K562 (cell line): Measurements from ENCODE around the gene GPR180. TPM values are rescaled to one million over a fixed set of nuclear protein-coding genes. Genes with fewer than 3 reads are reported as not detected.

ENCODE experiments used
- ATAC-seq: fragments of 200-7000 bp; cut with Tn5 transposase; 3 replicates; pipeline ENCODE4 v1.9.1; 2020; ENCODE audit warnings: moderate library complexity
- BruUV-seq: library from RNA; stranded (reverse); fragments of 400-500 nt; replicated peaks from 2 replicates; lab custom pipeline; 2021; lab: Mats Ljungman, UMichigan
- CTCF ChIA-PET: fragments of 300-600 bp; formaldehyde crosslinking; extraction: SDS; loops from one replicate; lab custom pipeline; 2021; ENCODE audit warnings: low intra/inter-chr PET ratio; lab: Yijun Ruan, JAX
- POLR2A ChIA-PET: fragments of 300-600, 350-650 bp; sonication (Branson Sonifier 250); formaldehyde crosslinking; extraction: SDS; loops from one replicate; lab custom pipeline; 2021; ENCODE audit warnings: antibody characterized with exemption, inconsistent platforms; lab: Yijun Ruan, JAX
- DNase-seq, 4 experiments: peaks; one replicate each; pipeline versions ENCODE4 v3.0.0 to v3.0.0-alpha.2; 2011 to 2018; ENCODE audit warnings: low spot score in 3 of 4, mixed read lengths in 3 of 4; ENCODE audit errors: extremely low read depth in 1 of 4
- FAIRE-seq: peaks from 2 replicates; lab custom pipeline; 2011; peaks lifted over from hg19 to GRCh38; lab: Jason Lieb, UNC
- H2AFZ ChIP-seq: 2 replicates; pipeline ENCODE4 v1.6.0; 2011; ENCODE audit warnings: low read depth, low read length, control low read depth, inconsistent platforms
- H3K27ac ChIP-seq: fragments of 200-600 bp; 3 replicates; pipeline ENCODE4 v1.8.0; 2011; ENCODE audit warnings: low read depth, mild to moderate bottlenecking, control low read depth, inconsistent platforms, low read length, moderate library complexity, mixed read lengths; ENCODE audit errors: extremely low read depth
- H3K27me3 ChIP-seq, 2 experiments: fragments of 300-600 bp in 1 of 2; 2 replicates in 1 of 2; 3 replicates in 1 of 2; pipeline versions ENCODE4 v1.6.0 to v1.8.0; 2011; ENCODE audit warnings: inconsistent platforms in 2 of 2, low read length in 2 of 2, mild to moderate bottlenecking in 1 of 2, mixed read lengths in 1 of 2, moderate library complexity in 1 of 2; ENCODE audit not compliant: control insufficient read depth in 2 of 2, insufficient read depth in 2 of 2
- H3K36me3 ChIP-seq: fragments of 300-600 bp; 3 replicates; pipeline ENCODE4 v1.8.0; 2011; ENCODE audit warnings: mild to moderate bottlenecking, low read length, inconsistent platforms; ENCODE audit not compliant: control insufficient read depth, insufficient read depth
- H3K4me1 ChIP-seq, 2 experiments: fragments of 200-600 bp in 1 of 2; replicated peaks in 1 of 2; 2 replicates in 1 of 2; 3 replicates in 1 of 2; pipeline versions ENCODE4 v1.5.1 to v1.8.0; 2011; ENCODE audit warnings: inconsistent platforms in 2 of 2, low read length in 2 of 2, mild to moderate bottlenecking in 1 of 2, mixed read lengths in 1 of 2, moderate library complexity in 1 of 2; ENCODE audit not compliant: control insufficient read depth in 2 of 2, insufficient read depth in 2 of 2
- H3K4me2 ChIP-seq: 2 replicates; pipeline ENCODE4 v1.6.1; 2011; ENCODE audit warnings: low read length, control low read depth, inconsistent platforms, mixed read lengths; ENCODE audit not compliant: insufficient read depth
- H3K4me3 ChIP-seq: fragments of 200-600 bp; sonication (generic), shearing (Covaris generic); 2 replicates; pipeline ENCODE4 v1.5.1; 2016; ENCODE audit warnings: control low read depth, inconsistent platforms
- H3K79me2 ChIP-seq: fragments of 200-600 bp; 3 replicates; pipeline ENCODE4 v1.8.0; 2011; ENCODE audit warnings: low read length, inconsistent platforms; ENCODE audit not compliant: control insufficient read depth, insufficient read depth
- H3K9ac ChIP-seq, 2 experiments: 2 replicates each; pipeline versions ENCODE4 v1.6.0 to v1.6.1; 2011; ENCODE audit warnings: low read depth in 2 of 2, low read length in 2 of 2, control low read depth in 1 of 2, inconsistent platforms in 1 of 2, mild to moderate bottlenecking in 1 of 2, mixed read lengths in 1 of 2; ENCODE audit not compliant: insufficient read depth in 1 of 2
- H3K9me1 ChIP-seq: one replicate; pipeline ENCODE4 v1.6.0; 2011; ENCODE audit warnings: inconsistent platforms, mild to moderate bottlenecking, low read length, moderate library complexity; ENCODE audit not compliant: control insufficient read depth, insufficient read depth
- H3K9me3 ChIP-seq: replicated peaks from 2 replicates; pipeline ENCODE4 v1.5.1; 2011; ENCODE audit warnings: low read depth, low read length, inconsistent platforms; ENCODE audit not compliant: control insufficient read depth, insufficient read depth
- H4K20me1 ChIP-seq: replicated peaks from 2 replicates; pipeline ENCODE4 v1.6.1; 2011; ENCODE audit warnings: low read length, inconsistent platforms, mixed read lengths; ENCODE audit not compliant: control insufficient read depth, insufficient read depth
- ARNT ChIP-seq, 2 experiments: fragments of 450-650 bp; IDR thresholded peaks; 2 replicates each; pipeline ENCODE4 v1.6.1; 2016; ENCODE audit warnings: mild to moderate bottlenecking in 1 of 2
- ATF3 ChIP-seq, 2 experiments: fragments of 450-650 bp in 1 of 2; sonication (generic) in 1 of 2; formaldehyde crosslinking in 1 of 2; IDR thresholded peaks in 1 of 2; conservative IDR thresholded peaks in 1 of 2; 2 replicates each; pipeline versions ENCODE4 v1.6.1 to v1.8.1; 2016 to 2023; ENCODE audit warnings: mild to moderate bottlenecking in 2 of 2, moderate library complexity in 2 of 2, inconsistent platforms in 1 of 2, missing genetic modification reagents in 1 of 2
- MCM5 ChIP-seq: fragments of 450-650 bp; IDR thresholded peaks from 2 replicates; pipeline ENCODE4 v1.6.1; 2016; ENCODE audit warnings: low read depth
- MLLT1 ChIP-seq, 2 experiments: fragments of 450-650 bp; IDR thresholded peaks; 2 replicates each; pipeline ENCODE4 v1.6.1; 2016
- MYC ChIP-seq, 2 experiments: fragments of 250-450 bp in 1 of 2; sonication (Bioruptor Pico) in 1 of 2; IDR thresholded peaks; 2 replicates each; pipeline versions ENCODE4 v1.5.1 to v1.6.1; 2012 to 2021; ENCODE audit warnings: low read depth in 2 of 2, borderline replicate concordance in 1 of 2, improper control_type of control experiment in 1 of 2, low read length in 1 of 2, mild to moderate bottlenecking in 1 of 2, moderate library complexity in 1 of 2
- NFIX ChIP-seq: fragments of 250-450 bp; sonication (Bioruptor Pico); IDR thresholded peaks from 2 replicates; pipeline ENCODE4 v1.4.0; 2020; ENCODE audit warnings: low read depth, mild to moderate bottlenecking, moderate library complexity
- NFRKB ChIP-seq: fragments of 450-650 bp; IDR thresholded peaks from 2 replicates; pipeline ENCODE4 v1.6.1; 2016; ENCODE audit warnings: low read depth
- SUPT5H ChIP-seq: fragments of 450-650 bp; IDR thresholded peaks from 2 replicates; pipeline ENCODE4 v1.6.1; 2016
- ZBTB7A ChIP-seq: IDR thresholded peaks from 2 replicates; pipeline ENCODE4 v1.6.1; 2011; ENCODE audit warnings: low read depth, mild to moderate bottlenecking, low read length, moderate library complexity, borderline replicate concordance; ENCODE audit not compliant: control insufficient read depth
- ZKSCAN8 ChIP-seq: fragments of 200-800 bp; sonication (Bioruptor generic); IDR thresholded peaks from 2 replicates; pipeline ENCODE4 v1.6.1; 2016; ENCODE audit warnings: missing genetic modification characterization, missing compliant biosample characterization
- ZNF408 ChIP-seq: fragments of 250-450 bp; sonication (Bioruptor Pico); IDR thresholded peaks from 2 replicates; pipeline ENCODE4 v1.4.0; 2020; ENCODE audit warnings: low read depth, mild to moderate bottlenecking, moderate library complexity
- ZNF696 ChIP-seq: fragments of 250-450 bp; sonication (Bioruptor Pico); conservative IDR thresholded peaks from 2 replicates; pipeline ENCODE4 v1.4.0; 2020; ENCODE audit warnings: mild to moderate bottlenecking, moderate library complexity
- WGBS: fragments of 100-300 bp; shearing (Covaris generic); methylation state at CpG from one replicate; pipeline ENCODE4 v1.1.6; 2016; ENCODE audit warnings: low coverage, mixed read lengths; ENCODE audit not compliant: insufficient coverage; ENCODE audit errors: missing lambda C conversion rate; 5-methylcytosine and 5-hydroxymethylcytosine counted together
- in situ Hi-C: fragments of 300-500 bp; cut with MboI; formaldehyde crosslinking; loops from 4 replicates; pipeline ENCODE4 v1.15.0; 2018; ENCODE audit warnings: inconsistent platforms, mixed read lengths
- intact Hi-C: fragments of 100-400 bp; cut with micrococcal nuclease; formaldehyde crosslinking; loops from 2 replicates; pipeline ENCODE4 v1.14.2; 2022
- polyA plus RNA-seq, 8 experiments: library from polyadenylated mRNA; depleted of rRNA in 4 of 8; stranded (reverse) in 5 of 8; unstranded in 3 of 8; fragments of >200 nt; fragmentation: Nextera tagmentation in 2 of 8; fragmentation: Illumina TruSeq in 1 of 8; extraction: Ambion mirVana in 2 of 8; extraction: Trizol in 1 of 8; gene quantifications; 2 replicates each; pipeline versions ENCODE4 v1.2.1 to v1.2.3, GENCODE V29; 2011 to 2014; ENCODE audit warnings: inconsistent platforms in 1 of 8, missing spikeins in 1 of 8
- total RNA-seq, 7 experiments: library from RNA; depleted of rRNA in 6 of 7; stranded (reverse); fragments of >200 nt in 6 of 7; fragmentation: Illumina TruSeq in 2 of 7; extraction: Trizol in 2 of 7; gene quantifications; 2 replicates each; pipeline versions ENCODE4 v1.2.1 to v1.2.3, GENCODE V29; 2011 to 2021; ENCODE audit warnings: low replicate concordance in 1 of 7
- TF ChIP-seq, protein P1 (sequence below): fragments of 450-650 bp; IDR thresholded peaks from 2 replicates; pipeline ENCODE4 v1.6.1; 2016; ENCODE audit warnings: antibody characterized with exemption
- TF ChIP-seq, protein P2 (sequence below): fragments of 250-450 bp; sonication (Bioruptor Pico); IDR thresholded peaks from 2 replicates; pipeline ENCODE4 v1.5.0; 2022; ENCODE audit warnings: mild to moderate bottlenecking

Gene GPR180
- total and polyA plus RNA-seq, 9 of the 15 experiments (the other 6 are each of a cell fraction or from before 2014, with no cell fraction given): 0.77 to 4.1 (median 1.8) TPM

- H3K27me3 ChIP-seq: no peaks in the 10 kb centered on the region
- POLR2A ChIA-PET: no interaction called here
- no peaks in the 10 kb centered on the region for H3K9me3 ChIP-seq
- H3K36me3 ChIP-seq: peaks cover 28% of the 10 kb centered on the region; the same call in 2 of the 3 replicates
- H3K9me1 ChIP-seq: no peaks in the 10 kb centered on the region
- TF ChIP-seq, protein P1, sequence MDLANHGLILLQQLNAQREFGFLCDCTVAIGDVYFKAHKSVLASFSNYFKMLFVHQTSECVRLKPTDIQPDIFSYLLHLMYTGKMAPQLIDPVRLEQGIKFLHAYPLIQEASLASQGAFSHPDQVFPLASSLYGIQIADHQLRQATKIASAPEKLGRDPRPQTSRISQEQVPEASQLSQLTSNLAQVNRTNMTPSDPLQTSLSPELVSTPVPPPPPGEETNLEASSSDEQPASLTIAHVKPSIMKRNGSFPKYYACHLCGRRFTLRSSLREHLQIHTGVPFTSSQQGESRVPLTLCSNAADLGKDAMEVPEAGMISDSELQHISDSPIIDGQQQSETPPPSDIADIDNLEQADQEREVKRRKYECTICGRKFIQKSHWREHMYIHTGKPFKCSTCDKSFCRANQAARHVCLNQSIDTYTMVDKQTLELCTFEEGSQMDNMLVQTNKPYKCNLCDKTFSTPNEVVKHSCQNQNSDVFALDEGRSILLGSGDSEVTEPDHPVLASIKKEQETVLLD: no peak
- TF ChIP-seq ZNF408 (CRISPR knock-in tag) (no peak), NFRKB (no peak), MCM5 (no peak), ZKSCAN8 (CRISPR knock-in tag) (no peak), ARNT (IDR thresholded peaks at IDR 0.05) (no peak), MLLT1 (IDR thresholded peaks at IDR 0.05) (no peak), SUPT5H (no peak), ZNF696 (CRISPR knock-in tag) (no peak), ATF3 (IDR thresholded peaks at IDR 0.05) (no peak), ATF3 (CRISPR knock-in tag; conservative IDR thresholded peaks at IDR 0.05) (no peak), NFIX (CRISPR knock-in tag) (no peak), MYC (IDR thresholded peaks at IDR 0.05; ENCODE audit: low read depth, low read length) (no peak), MYC (CRISPR knock-in tag; IDR thresholded peaks at IDR 0.05; ENCODE audit: borderline replicate concordance, low read depth) (no peak), ZBTB7A (no peak)
- TF ChIP-seq, protein P2, sequence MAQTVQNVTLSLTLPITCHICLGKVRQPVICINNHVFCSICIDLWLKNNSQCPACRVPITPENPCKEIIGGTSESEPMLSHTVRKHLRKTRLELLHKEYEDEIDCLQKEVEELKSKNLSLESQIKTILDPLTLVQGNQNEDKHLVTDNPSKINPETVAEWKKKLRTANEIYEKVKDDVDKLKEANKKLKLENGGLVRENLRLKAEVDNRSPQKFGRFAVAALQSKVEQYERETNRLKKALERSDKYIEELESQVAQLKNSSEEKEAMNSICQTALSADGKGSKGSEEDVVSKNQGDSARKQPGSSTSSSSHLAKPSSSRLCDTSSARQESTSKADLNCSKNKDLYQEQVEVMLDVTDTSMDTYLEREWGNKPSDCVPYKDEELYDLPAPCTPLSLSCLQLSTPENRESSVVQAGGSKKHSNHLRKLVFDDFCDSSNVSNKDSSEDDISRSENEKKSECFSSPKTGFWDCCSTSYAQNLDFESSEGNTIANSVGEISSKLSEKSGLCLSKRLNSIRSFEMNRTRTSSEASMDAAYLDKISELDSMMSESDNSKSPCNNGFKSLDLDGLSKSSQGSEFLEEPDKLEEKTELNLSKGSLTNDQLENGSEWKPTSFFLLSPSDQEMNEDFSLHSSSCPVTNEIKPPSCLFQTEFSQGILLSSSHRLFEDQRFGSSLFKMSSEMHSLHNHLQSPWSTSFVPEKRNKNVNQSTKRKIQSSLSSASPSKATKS (CRISPR knock-in tag): no peak
- no peaks in the 10 kb centered on the region for H3K4me1 ChIP-seq
- CTCF ChIA-PET: no interaction called here
- no peaks in the 10 kb centered on the region for H3K79me2 ChIP-seq
- ATAC-seq (no peak), DNase-seq (no peak), FAIRE-seq (no peak)
- no peak overlapping the region for H2AFZ ChIP-seq
- WGBS: 100% methylated on average over 1 of the region's 1 CpG
- H3K27ac ChIP-seq: no peak overlapping the region
- no peak overlapping the region for H3K4me3 ChIP-seq
- H3K4me2 ChIP-seq: no peak overlapping the region
- no peak overlapping the region for H3K9ac ChIP-seq
- intact Hi-C loops: no loop called here
- H4K20me1 ChIP-seq: no peaks in the 10 kb centered on the region
- in situ Hi-C loops: no loop called here
- BruUV-seq: no TSS peak
Observed at GRCh38 chr13:94568443-94568842, 33.2 kb upstream of the GPR180 start.
